WTC11 (cell line): ENCODE measurements around the gene ANO9. TPM values are rescaled to one million over a fixed set of nuclear protein-coding genes. Genes with fewer than 3 reads are reported as not detected.

Experiments
- ATAC-seq: fragments of 200-7000 bp; cut with Tn5 transposase; 2 replicates; pipeline ENCODE4 v1.10.0; 2021; ENCODE audit warnings: mild to moderate bottlenecking, moderate library complexity
- CTCF ChIA-PET: fragments of 300-600 bp; sonication (Branson Sonifier 250); formaldehyde crosslinking; loops from one replicate; lab custom pipeline; 2021; ENCODE audit warnings: antibody characterized with exemption; lab: Charles Lee
- POLR2A ChIA-PET: fragments of 350-600 bp; sonication (Branson Sonifier 250); formaldehyde crosslinking; loops from one replicate; lab custom pipeline; 2021; ENCODE audit warnings: antibody characterized with exemption; lab: Charles Lee
- DNase-seq: peaks from one replicate; pipeline ENCODE4 v3.0.0; 2021; ENCODE audit warnings: low spot score
- H3K27ac Mint-ChIP-seq: 2 replicates; pipeline ENCODE4 v1.8.0; 2021; ENCODE audit warnings: mixed read lengths
- H3K27me3 Mint-ChIP-seq: 2 replicates; pipeline ENCODE4 v1.8.0; 2021; ENCODE audit warnings: low read depth, mild to moderate bottlenecking, moderate library complexity, mixed read lengths
- H3K36me3 Mint-ChIP-seq: 2 replicates; pipeline ENCODE4 v1.8.0; 2021; ENCODE audit warnings: mixed read lengths
- H3K4me1 Mint-ChIP-seq: 2 replicates; pipeline ENCODE4 v1.8.0; 2022; ENCODE audit warnings: mixed read lengths
- H3K4me3 Mint-ChIP-seq: 2 replicates; pipeline ENCODE4 v1.8.0; 2021; ENCODE audit warnings: mild to moderate bottlenecking, moderate library complexity, mixed read lengths
- H3K9me3 Mint-ChIP-seq: 2 replicates; pipeline ENCODE4 v1.8.0; 2021; ENCODE audit warnings: mixed read lengths
- EMX1 ChIP-seq: fragments of 250-450 bp; sonication (Bioruptor Pico); IDR thresholded peaks from 2 replicates; pipeline ENCODE4 v1.8.0; 2021; ENCODE audit warnings: mild to moderate bottlenecking
- ETV6 ChIP-seq: sonication (generic); formaldehyde crosslinking; IDR thresholded peaks from 2 replicates; pipeline ENCODE4 v1.8.1; 2022; ENCODE audit warnings: mild to moderate bottlenecking, missing genetic modification reagents
- JAZF1 ChIP-seq: fragments of 250-450 bp; sonication (Bioruptor Pico); IDR thresholded peaks from 2 replicates; pipeline ENCODE4 v1.9.0; 2021; ENCODE audit warnings: moderate library complexity, mild to moderate bottlenecking, inconsistent platforms
- KAT7 ChIP-seq: sonication (generic); formaldehyde crosslinking; IDR thresholded peaks from 2 replicates; pipeline ENCODE4 v1.8.1; 2023; ENCODE audit warnings: missing genetic modification reagents, mild to moderate bottlenecking, borderline replicate concordance
- NR1H2 ChIP-seq: sonication (generic); formaldehyde crosslinking; IDR thresholded peaks from 2 replicates; pipeline ENCODE4 v1.9.0; 2021; ENCODE audit warnings: mild to moderate bottlenecking, moderate library complexity, missing genetic modification reagents
- NR2C2 ChIP-seq: sonication (generic); formaldehyde crosslinking; IDR thresholded peaks from 2 replicates; pipeline ENCODE4 v1.8.0; 2022; ENCODE audit warnings: mild to moderate bottlenecking, missing genetic modification reagents
- NR3C1 ChIP-seq: sonication (generic); formaldehyde crosslinking; conservative IDR thresholded peaks from 2 replicates; pipeline ENCODE4 v1.8.1; 2023; ENCODE audit warnings: low read depth, mild to moderate bottlenecking, missing genetic modification reagents
- RELA ChIP-seq: sonication (generic); formaldehyde crosslinking; IDR thresholded peaks from 2 replicates; pipeline ENCODE4 v1.8.1; 2022; ENCODE audit warnings: missing genetic modification reagents, mild to moderate bottlenecking, borderline replicate concordance
- SP1 ChIP-seq: sonication (generic); formaldehyde crosslinking; conservative IDR thresholded peaks from 2 replicates; pipeline ENCODE4 v1.8.1; 2022; ENCODE audit warnings: missing genetic modification reagents
- TEAD4 ChIP-seq: sonication (generic); formaldehyde crosslinking; IDR thresholded peaks from 2 replicates; pipeline ENCODE4 v1.8.0; 2022; ENCODE audit warnings: mild to moderate bottlenecking, missing genetic modification reagents
- TP53 ChIP-seq: sonication (generic); formaldehyde crosslinking; IDR thresholded peaks from 2 replicates; pipeline ENCODE4 v1.8.1; 2023; ENCODE audit warnings: mild to moderate bottlenecking, missing genetic modification reagents
- ZNF232 ChIP-seq: sonication (generic); formaldehyde crosslinking; IDR thresholded peaks from 2 replicates; pipeline ENCODE4 v1.8.0; 2022; ENCODE audit warnings: mild to moderate bottlenecking, missing genetic modification reagents
- ZNF671 ChIP-seq: fragments of 250-450 bp; sonication (Bioruptor Pico); IDR thresholded peaks from 2 replicates; pipeline ENCODE4 v1.8.0; 2021; ENCODE audit warnings: mild to moderate bottlenecking
- total RNA-seq: library from RNA; stranded (reverse); gene quantifications from 3 replicates; pipeline ENCODE4 v1.2.3, GENCODE V29; 2021
- TF ChIP-seq, protein P1 (sequence below): sonication (generic); formaldehyde crosslinking; IDR thresholded peaks from 2 replicates; pipeline ENCODE4 v1.8.1; 2023; ENCODE audit warnings: mild to moderate bottlenecking, missing genetic modification reagents
- TF ChIP-seq, protein P2 (sequence below): sonication (generic); formaldehyde crosslinking; IDR thresholded peaks from 2 replicates; pipeline ENCODE4 v1.8.0; 2022; ENCODE audit warnings: mild to moderate bottlenecking, missing genetic modification reagents
- TF ChIP-seq, protein P3 (sequence below): sonication (generic); formaldehyde crosslinking; IDR thresholded peaks from 2 replicates; pipeline ENCODE4 v1.8.1; 2023; ENCODE audit warnings: mild to moderate bottlenecking, missing genetic modification reagents, borderline replicate concordance
- TF ChIP-seq, protein P4 (sequence below): sonication (generic); formaldehyde crosslinking; IDR thresholded peaks from 2 replicates; pipeline ENCODE4 v1.8.1; 2023; ENCODE audit warnings: mild to moderate bottlenecking, missing genetic modification reagents, moderate library complexity
- TF ChIP-seq, protein P5 (sequence below): sonication (generic); formaldehyde crosslinking; IDR thresholded peaks from 2 replicates; pipeline ENCODE4 v1.8.1; 2022; ENCODE audit warnings: missing genetic modification reagents, borderline replicate concordance
- TF ChIP-seq, protein P6 (sequence below): sonication (generic); formaldehyde crosslinking; IDR thresholded peaks from 2 replicates; pipeline ENCODE4 v1.8.0; 2023; ENCODE audit warnings: missing genetic modification reagents
- TF ChIP-seq, protein P7 (sequence below): fragments of 200-600 bp; IDR thresholded peaks from 2 replicates; pipeline ENCODE4 v1.8.0; 2022; ENCODE audit warnings: antibody characterized with exemption
- TF ChIP-seq, protein P8 (sequence below): sonication (generic); formaldehyde crosslinking; IDR thresholded peaks from 2 replicates; pipeline ENCODE4 v1.8.0; 2022; ENCODE audit warnings: missing genetic modification reagents

Gene ANO9
- total RNA-seq, 1 experiment from 2014 or later = 13.2 TPM

DNA sequence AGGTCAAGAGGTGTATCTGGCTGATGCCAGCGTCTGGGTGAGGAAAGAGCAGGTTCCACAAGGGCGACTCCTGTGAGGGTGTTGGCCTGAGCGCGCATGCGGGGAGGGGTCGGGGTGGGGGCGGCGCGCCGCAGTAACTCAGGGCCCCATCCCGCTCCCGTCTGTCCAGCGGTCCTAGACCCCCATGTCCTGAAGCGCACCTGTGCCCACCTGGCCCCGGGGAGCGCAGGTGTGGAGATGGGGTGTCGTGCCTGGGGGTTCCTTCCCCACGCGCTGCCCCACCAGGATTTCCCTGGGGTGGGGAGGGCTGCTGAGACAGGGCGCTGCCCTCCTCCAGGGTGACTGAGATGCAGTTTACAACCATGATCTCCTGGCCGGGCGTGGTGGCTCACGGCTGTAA lies 44.4 kb upstream of the ANO9 start (continued):
- TF ChIP-seq, protein P1, sequence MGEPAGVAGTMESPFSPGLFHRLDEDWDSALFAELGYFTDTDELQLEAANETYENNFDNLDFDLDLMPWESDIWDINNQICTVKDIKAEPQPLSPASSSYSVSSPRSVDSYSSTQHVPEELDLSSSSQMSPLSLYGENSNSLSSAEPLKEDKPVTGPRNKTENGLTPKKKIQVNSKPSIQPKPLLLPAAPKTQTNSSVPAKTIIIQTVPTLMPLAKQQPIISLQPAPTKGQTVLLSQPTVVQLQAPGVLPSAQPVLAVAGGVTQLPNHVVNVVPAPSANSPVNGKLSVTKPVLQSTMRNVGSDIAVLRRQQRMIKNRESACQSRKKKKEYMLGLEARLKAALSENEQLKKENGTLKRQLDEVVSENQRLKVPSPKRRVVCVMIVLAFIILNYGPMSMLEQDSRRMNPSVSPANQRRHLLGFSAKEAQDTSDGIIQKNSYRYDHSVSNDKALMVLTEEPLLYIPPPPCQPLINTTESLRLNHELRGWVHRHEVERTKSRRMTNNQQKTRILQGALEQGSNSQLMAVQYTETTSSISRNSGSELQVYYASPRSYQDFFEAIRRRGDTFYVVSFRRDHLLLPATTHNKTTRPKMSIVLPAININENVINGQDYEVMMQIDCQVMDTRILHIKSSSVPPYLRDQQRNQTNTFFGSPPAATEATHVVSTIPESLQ (CRISPR knock-in tag) = no peak
- no peak for TF ChIP-seq SP1 (CRISPR knock-in tag)
- TF ChIP-seq, protein P2, sequence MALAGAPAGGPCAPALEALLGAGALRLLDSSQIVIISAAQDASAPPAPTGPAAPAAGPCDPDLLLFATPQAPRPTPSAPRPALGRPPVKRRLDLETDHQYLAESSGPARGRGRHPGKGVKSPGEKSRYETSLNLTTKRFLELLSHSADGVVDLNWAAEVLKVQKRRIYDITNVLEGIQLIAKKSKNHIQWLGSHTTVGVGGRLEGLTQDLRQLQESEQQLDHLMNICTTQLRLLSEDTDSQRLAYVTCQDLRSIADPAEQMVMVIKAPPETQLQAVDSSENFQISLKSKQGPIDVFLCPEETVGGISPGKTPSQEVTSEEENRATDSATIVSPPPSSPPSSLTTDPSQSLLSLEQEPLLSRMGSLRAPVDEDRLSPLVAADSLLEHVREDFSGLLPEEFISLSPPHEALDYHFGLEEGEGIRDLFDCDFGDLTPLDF (CRISPR knock-in tag) = no peak
- TF ChIP-seq, protein P3, sequence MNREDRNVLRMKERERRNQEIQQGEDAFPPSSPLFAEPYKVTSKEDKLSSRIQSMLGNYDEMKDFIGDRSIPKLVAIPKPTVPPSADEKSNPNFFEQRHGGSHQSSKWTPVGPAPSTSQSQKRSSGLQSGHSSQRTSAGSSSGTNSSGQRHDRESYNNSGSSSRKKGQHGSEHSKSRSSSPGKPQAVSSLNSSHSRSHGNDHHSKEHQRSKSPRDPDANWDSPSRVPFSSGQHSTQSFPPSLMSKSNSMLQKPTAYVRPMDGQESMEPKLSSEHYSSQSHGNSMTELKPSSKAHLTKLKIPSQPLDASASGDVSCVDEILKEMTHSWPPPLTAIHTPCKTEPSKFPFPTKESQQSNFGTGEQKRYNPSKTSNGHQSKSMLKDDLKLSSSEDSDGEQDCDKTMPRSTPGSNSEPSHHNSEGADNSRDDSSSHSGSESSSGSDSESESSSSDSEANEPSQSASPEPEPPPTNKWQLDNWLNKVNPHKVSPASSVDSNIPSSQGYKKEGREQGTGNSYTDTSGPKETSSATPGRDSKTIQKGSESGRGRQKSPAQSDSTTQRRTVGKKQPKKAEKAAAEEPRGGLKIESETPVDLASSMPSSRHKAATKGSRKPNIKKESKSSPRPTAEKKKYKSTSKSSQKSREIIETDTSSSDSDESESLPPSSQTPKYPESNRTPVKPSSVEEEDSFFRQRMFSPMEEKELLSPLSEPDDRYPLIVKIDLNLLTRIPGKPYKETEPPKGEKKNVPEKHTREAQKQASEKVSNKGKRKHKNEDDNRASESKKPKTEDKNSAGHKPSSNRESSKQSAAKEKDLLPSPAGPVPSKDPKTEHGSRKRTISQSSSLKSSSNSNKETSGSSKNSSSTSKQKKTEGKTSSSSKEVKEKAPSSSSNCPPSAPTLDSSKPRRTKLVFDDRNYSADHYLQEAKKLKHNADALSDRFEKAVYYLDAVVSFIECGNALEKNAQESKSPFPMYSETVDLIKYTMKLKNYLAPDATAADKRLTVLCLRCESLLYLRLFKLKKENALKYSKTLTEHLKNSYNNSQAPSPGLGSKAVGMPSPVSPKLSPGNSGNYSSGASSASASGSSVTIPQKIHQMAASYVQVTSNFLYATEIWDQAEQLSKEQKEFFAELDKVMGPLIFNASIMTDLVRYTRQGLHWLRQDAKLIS (CRISPR knock-in tag) = no peak
- no peak for TF ChIP-seq NR3C1 (CRISPR knock-in tag)
- TF ChIP-seq, protein P4, sequence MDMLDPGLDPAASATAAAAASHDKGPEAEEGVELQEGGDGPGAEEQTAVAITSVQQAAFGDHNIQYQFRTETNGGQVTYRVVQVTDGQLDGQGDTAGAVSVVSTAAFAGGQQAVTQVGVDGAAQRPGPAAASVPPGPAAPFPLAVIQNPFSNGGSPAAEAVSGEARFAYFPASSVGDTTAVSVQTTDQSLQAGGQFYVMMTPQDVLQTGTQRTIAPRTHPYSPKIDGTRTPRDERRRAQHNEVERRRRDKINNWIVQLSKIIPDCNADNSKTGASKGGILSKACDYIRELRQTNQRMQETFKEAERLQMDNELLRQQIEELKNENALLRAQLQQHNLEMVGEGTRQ (CRISPR knock-in tag) = no peak
- TF ChIP-seq, protein P5, sequence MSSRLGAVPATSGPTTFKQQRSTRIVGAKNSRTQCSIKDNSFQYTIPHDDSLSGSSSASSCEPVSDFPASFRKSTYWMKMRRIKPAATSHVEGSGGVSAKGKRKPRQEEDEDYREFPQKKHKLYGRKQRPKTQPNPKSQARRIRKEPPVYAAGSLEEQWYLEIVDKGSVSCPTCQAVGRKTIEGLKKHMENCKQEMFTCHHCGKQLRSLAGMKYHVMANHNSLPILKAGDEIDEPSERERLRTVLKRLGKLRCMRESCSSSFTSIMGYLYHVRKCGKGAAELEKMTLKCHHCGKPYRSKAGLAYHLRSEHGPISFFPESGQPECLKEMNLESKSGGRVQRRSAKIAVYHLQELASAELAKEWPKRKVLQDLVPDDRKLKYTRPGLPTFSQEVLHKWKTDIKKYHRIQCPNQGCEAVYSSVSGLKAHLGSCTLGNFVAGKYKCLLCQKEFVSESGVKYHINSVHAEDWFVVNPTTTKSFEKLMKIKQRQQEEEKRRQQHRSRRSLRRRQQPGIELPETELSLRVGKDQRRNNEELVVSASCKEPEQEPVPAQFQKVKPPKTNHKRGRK = no peak
- TF ChIP-seq EMX1 (CRISPR knock-in tag) = no peak
- no peak for TF ChIP-seq NR1H2 (CRISPR knock-in tag)
- TF ChIP-seq, protein P6, sequence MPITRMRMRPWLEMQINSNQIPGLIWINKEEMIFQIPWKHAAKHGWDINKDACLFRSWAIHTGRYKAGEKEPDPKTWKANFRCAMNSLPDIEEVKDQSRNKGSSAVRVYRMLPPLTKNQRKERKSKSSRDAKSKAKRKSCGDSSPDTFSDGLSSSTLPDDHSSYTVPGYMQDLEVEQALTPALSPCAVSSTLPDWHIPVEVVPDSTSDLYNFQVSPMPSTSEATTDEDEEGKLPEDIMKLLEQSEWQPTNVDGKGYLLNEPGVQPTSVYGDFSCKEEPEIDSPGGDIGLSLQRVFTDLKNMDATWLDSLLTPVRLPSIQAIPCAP (CRISPR knock-in tag) = no peak
- TF ChIP-seq TP53 (CRISPR knock-in tag) = no peak
- no peak for TF ChIP-seq RELA (CRISPR knock-in tag)

DNA sequence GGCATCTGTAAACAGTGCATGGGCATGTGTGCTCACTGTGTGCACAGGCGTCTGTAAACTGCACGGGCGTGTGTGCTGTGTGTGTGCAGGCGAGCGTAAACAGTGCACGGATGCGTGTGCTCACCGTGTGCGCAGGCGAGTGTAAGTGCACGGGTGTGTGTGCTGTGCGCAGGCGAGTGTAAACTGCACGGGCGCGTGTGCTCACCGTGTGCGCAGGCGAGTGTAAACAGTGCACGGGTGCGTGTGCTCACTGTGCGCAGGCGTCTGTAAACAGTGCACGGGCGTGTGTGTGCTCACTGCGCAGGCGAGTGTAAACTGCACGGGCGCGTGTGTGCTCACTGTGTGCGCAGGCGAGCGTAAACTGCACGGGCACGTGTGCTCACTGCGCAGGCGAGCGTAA lies 42.8 kb upstream of the ANO9 start:
- H3K36me3 Mint-ChIP-seq = peaks cover 21% of the 10 kb centered on the region
- H3K27ac Mint-ChIP-seq = no peak overlapping the region
- no peaks in the 10 kb centered on the region for H3K27me3 Mint-ChIP-seq
- H3K9me3 Mint-ChIP-seq = peaks cover 4% of the 10 kb centered on the region
- POLR2A ChIA-PET = no interaction called here
- ATAC-seq (no peak), DNase-seq (no peak)
- H3K4me3 Mint-ChIP-seq = no peak overlapping the region
- CTCF ChIA-PET = no interaction called here
- H3K4me1 Mint-ChIP-seq = no peaks in the 10 kb centered on the region
- no peak for TF ChIP-seq JAZF1 (CRISPR knock-in tag)
- no peak for TF ChIP-seq KAT7
- no peak for TF ChIP-seq ZNF232
- TF ChIP-seq EMX1 (CRISPR knock-in tag) = no peak
- TF ChIP-seq ZNF671 (CRISPR knock-in tag) = no peak
- TF ChIP-seq ETV6 (CRISPR knock-in tag) = no peak
- no peak for TF ChIP-seq TEAD4 (CRISPR knock-in tag)
- no peak for TF ChIP-seq NR2C2
- no peak for TF ChIP-seq RELA (CRISPR knock-in tag)
- TF ChIP-seq, protein P7, sequence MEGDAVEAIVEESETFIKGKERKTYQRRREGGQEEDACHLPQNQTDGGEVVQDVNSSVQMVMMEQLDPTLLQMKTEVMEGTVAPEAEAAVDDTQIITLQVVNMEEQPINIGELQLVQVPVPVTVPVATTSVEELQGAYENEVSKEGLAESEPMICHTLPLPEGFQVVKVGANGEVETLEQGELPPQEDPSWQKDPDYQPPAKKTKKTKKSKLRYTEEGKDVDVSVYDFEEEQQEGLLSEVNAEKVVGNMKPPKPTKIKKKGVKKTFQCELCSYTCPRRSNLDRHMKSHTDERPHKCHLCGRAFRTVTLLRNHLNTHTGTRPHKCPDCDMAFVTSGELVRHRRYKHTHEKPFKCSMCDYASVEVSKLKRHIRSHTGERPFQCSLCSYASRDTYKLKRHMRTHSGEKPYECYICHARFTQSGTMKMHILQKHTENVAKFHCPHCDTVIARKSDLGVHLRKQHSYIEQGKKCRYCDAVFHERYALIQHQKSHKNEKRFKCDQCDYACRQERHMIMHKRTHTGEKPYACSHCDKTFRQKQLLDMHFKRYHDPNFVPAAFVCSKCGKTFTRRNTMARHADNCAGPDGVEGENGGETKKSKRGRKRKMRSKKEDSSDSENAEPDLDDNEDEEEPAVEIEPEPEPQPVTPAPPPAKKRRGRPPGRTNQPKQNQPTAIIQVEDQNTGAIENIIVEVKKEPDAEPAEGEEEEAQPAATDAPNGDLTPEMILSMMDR = no peak
- TF ChIP-seq, protein P8, sequence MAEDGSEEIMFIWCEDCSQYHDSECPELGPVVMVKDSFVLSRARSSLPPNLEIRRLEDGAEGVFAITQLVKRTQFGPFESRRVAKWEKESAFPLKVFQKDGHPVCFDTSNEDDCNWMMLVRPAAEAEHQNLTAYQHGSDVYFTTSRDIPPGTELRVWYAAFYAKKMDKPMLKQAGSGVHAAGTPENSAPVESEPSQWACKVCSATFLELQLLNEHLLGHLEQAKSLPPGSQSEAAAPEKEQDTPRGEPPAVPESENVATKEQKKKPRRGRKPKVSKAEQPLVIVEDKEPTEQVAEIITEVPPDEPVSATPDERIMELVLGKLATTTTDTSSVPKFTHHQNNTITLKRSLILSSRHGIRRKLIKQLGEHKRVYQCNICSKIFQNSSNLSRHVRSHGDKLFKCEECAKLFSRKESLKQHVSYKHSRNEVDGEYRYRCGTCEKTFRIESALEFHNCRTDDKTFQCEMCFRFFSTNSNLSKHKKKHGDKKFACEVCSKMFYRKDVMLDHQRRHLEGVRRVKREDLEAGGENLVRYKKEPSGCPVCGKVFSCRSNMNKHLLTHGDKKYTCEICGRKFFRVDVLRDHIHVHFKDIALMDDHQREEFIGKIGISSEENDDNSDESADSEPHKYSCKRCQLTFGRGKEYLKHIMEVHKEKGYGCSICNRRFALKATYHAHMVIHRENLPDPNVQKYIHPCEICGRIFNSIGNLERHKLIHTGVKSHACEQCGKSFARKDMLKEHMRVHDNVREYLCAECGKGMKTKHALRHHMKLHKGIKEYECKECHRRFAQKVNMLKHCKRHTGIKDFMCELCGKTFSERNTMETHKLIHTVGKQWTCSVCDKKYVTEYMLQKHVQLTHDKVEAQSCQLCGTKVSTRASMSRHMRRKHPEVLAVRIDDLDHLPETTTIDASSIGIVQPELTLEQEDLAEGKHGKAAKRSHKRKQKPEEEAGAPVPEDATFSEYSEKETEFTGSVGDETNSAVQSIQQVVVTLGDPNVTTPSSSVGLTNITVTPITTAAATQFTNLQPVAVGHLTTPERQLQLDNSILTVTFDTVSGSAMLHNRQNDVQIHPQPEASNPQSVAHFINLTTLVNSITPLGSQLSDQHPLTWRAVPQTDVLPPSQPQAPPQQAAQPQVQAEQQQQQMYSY = no peak
